GM12878 (cell line): Measurements from ENCODE around the gene DTWD2. TPM values are rescaled to one million over a fixed set of nuclear protein-coding genes. Genes with fewer than 3 reads are reported as not detected.
A peak's percentile ranks its signal among the peaks of the same experiment; 100 is the strongest.

ENCODE experiments used
- ATAC-seq: fragments of 200-7000 bp; cut with Tn5 transposase; 3 replicates; pipeline ENCODE4 v1.9.1; 2020; ENCODE audit warnings: mild to moderate bottlenecking, moderate library complexity
- BruUV-seq: library from RNA; stranded (reverse); fragments of 400-500 nt; replicated peaks from 2 replicates; lab custom pipeline; 2021; lab: Mats Ljungman, UMichigan
- CTCF ChIA-PET: fragments of 300-600 bp; sonication (Branson Sonifier 250); formaldehyde crosslinking; extraction: SDS; loops from one replicate; lab custom pipeline; 2021; ENCODE audit warnings: inconsistent platforms; lab: Yijun Ruan, JAX
- POLR2A ChIA-PET: fragments of 350-600 bp; formaldehyde crosslinking; extraction: SDS; loops from one replicate; lab custom pipeline; 2021; ENCODE audit warnings: inconsistent platforms; lab: Charles Lee
- RAD21 ChIA-PET: fragments of 300-600 bp; sonication (Branson Sonifier 250); formaldehyde crosslinking; loops from one replicate; lab custom pipeline; 2023; ENCODE audit warnings: antibody characterized with exemption; ENCODE audit not compliant: unreplicated experiment; lab: Charles Lee
- SMC1A ChIA-PET: fragments of 300-600 bp; sonication (Branson Sonifier 250); formaldehyde crosslinking; loops from one replicate; lab custom pipeline; 2023; ENCODE audit not compliant: unreplicated experiment, uncharacterized antibody; lab: Charles Lee
- DNase-seq: peaks from one replicate; pipeline ENCODE4 v3.0.0-alpha.2; 2011; ENCODE audit warnings: low read depth, low spot score
- FAIRE-seq: peaks from 3 replicates; lab custom pipeline; 2011; peaks lifted over from hg19 to GRCh38; lab: Jason Lieb, UNC
- H2AFZ ChIP-seq: 2 replicates; pipeline ENCODE4 v1.6.0; 2011; ENCODE audit warnings: low read depth, low read length, control low read depth; ENCODE audit not compliant: control insufficient read depth
- H3K27ac ChIP-seq: 2 replicates; pipeline ENCODE4 v1.5.1; 2011; ENCODE audit warnings: control low read depth; ENCODE audit not compliant: control insufficient read depth, insufficient read depth
- H3K27me3 ChIP-seq, 2 experiments: replicated peaks in 1 of 2; 2 replicates each; pipeline versions ENCODE4 v1.6.0 to v1.6.1; 2011; ENCODE audit warnings: low read length in 1 of 2; ENCODE audit not compliant: control insufficient read depth in 2 of 2, insufficient read depth in 2 of 2
- H3K36me3 ChIP-seq, 2 experiments: 2 replicates each; pipeline ENCODE4 v1.5.1; 2011; ENCODE audit warnings: low read length in 1 of 2; ENCODE audit not compliant: control insufficient read depth in 2 of 2, insufficient read depth in 2 of 2
- H3K4me1 ChIP-seq: 2 replicates; pipeline ENCODE4 v1.6.1; 2011; ENCODE audit warnings: mild to moderate bottlenecking, low read length, moderate library complexity, mixed read lengths; ENCODE audit not compliant: control insufficient read depth, insufficient read depth
- H3K4me2 ChIP-seq: 2 replicates; pipeline ENCODE4 v1.6.0; 2011; ENCODE audit warnings: control low read depth; ENCODE audit not compliant: control insufficient read depth, insufficient read depth
- H3K4me3 ChIP-seq: fragments of 200-600 bp; sonication (generic); 2 replicates; pipeline ENCODE4 v1.5.1; 2016
- H3K79me2 ChIP-seq: 2 replicates; pipeline ENCODE4 v1.6.0; 2011; ENCODE audit warnings: low read length; ENCODE audit not compliant: control insufficient read depth, insufficient read depth
- H3K9ac ChIP-seq: 2 replicates; pipeline ENCODE4 v1.8.0; 2011; ENCODE audit warnings: low read length, control low read depth, mixed read lengths; ENCODE audit not compliant: control insufficient read depth, insufficient read depth
- H3K9me3 ChIP-seq: replicated peaks from 3 replicates; pipeline ENCODE4 v1.5.1; 2011; ENCODE audit warnings: mild to moderate bottlenecking, low read length; ENCODE audit not compliant: control insufficient read depth, insufficient read depth
- H4K20me1 ChIP-seq: 2 replicates; pipeline ENCODE4 v1.6.0; 2011; ENCODE audit not compliant: control insufficient read depth, insufficient read depth
- IKZF1 ChIP-seq: fragments of 450-650 bp; conservative IDR thresholded peaks from 2 replicates; pipeline ENCODE4 v1.6.1; 2017; ENCODE audit warnings: antibody characterized with exemption, mild to moderate bottlenecking
- IKZF2 ChIP-seq, 2 experiments: fragments of 450-650 bp; IDR thresholded peaks; 2 replicates each; pipeline ENCODE4 v1.6.1; 2017; ENCODE audit warnings: mild to moderate bottlenecking in 2 of 2, moderate library complexity in 2 of 2
- JUNB ChIP-seq: IDR thresholded peaks from 2 replicates; pipeline ENCODE4 v1.6.1; 2016; ENCODE audit warnings: antibody characterized with exemption, mild to moderate bottlenecking
- MTA2 ChIP-seq: fragments of 450-650 bp; IDR thresholded peaks from 2 replicates; pipeline ENCODE4 v1.6.1; 2016; ENCODE audit warnings: low read depth, mild to moderate bottlenecking, moderate library complexity
- NR2F1 ChIP-seq: fragments of 450-650 bp; conservative IDR thresholded peaks from 2 replicates; pipeline ENCODE4 v1.6.1; 2017; ENCODE audit warnings: mild to moderate bottlenecking
- RBBP5 ChIP-seq: fragments of 200-600 bp; sonication (generic); conservative IDR thresholded peaks from 2 replicates; pipeline ENCODE4 v1.6.1; 2016
- RFX5 ChIP-seq: IDR thresholded peaks from 2 replicates; pipeline ENCODE4 v1.6.1; 2011; ENCODE audit warnings: low read depth, low read length, improper control_type of control experiment
- RUNX3 ChIP-seq: IDR thresholded peaks from 2 replicates; pipeline ENCODE4 v1.6.1; 2012; ENCODE audit warnings: low read length, inconsistent platforms
- SMAD5 ChIP-seq: IDR thresholded peaks from 2 replicates; pipeline ENCODE4 v1.6.1; 2016; ENCODE audit warnings: antibody characterized with exemption, low read depth
- SMARCA5 ChIP-seq: fragments of 450-650 bp; IDR thresholded peaks from 2 replicates; pipeline ENCODE4 v1.6.1; 2017; ENCODE audit warnings: mild to moderate bottlenecking
- SPI1 ChIP-seq: IDR thresholded peaks from 2 replicates; pipeline ENCODE4 v1.6.1; 2011; ENCODE audit warnings: low read depth, mild to moderate bottlenecking, low read length, moderate library complexity, borderline replicate concordance; ENCODE audit not compliant: insufficient read depth
- WGBS: methylation state at CpG from one replicate; pipeline ENCODE4 v1.1.6; 2016; ENCODE audit warnings: low lambda C conversion rate; ENCODE audit not compliant: insufficient replicate concordance, insufficient coverage; ENCODE audit errors: missing lambda C conversion rate; 5-methylcytosine and 5-hydroxymethylcytosine counted together
- in situ Hi-C: fragments of 300-500 bp; cut with MboI; formaldehyde crosslinking; loops from 9 replicates; pipeline ENCODE4 v1.14.3; 2018; ENCODE audit warnings: mixed read lengths
- intact Hi-C: fragments of 100-400 bp; cut with micrococcal nuclease; formaldehyde crosslinking; loops from one replicate; pipeline ENCODE4 v1.14.2; 2022; ENCODE audit not compliant: unreplicated experiment
- polyA plus RNA-seq, 11 experiments: library from polyadenylated mRNA; depleted of rRNA in 4 of 11; unstranded in 6 of 11; stranded (reverse) in 5 of 11; fragments of >200 nt; fragmentation: Nextera tagmentation in 4 of 11; fragmentation: Illumina TruSeq in 1 of 11; extraction: Ambion mirVana in 4 of 11; extraction: Trizol in 1 of 11; gene quantifications; 1 replicate in 1 of 11; 2 replicates in 10 of 11; pipeline versions ENCODE4 v1.2.1 to v1.2.3, GENCODE V29; 2011 to 2016; ENCODE audit warnings: inconsistent platforms in 2 of 11, missing spikeins in 2 of 11, low read depth in 1 of 11
- total RNA-seq, 4 experiments: library from RNA; depleted of rRNA in 3 of 4; stranded (reverse); fragments of >200 nt in 3 of 4; fragmentation: Illumina TruSeq in 1 of 4; extraction: Trizol in 1 of 4; gene quantifications; 2 replicates each; pipeline versions ENCODE4 v1.2.1 to v1.2.3, GENCODE V29; 2013 to 2021
- TF ChIP-seq, protein P1 (sequence below): fragments of 450-650 bp; IDR thresholded peaks from 2 replicates; pipeline ENCODE4 v1.6.1; 2018; ENCODE audit warnings: mild to moderate bottlenecking, low read depth, moderate library complexity; ENCODE audit not compliant: partially characterized antibody
- TF ChIP-seq, protein P2 (sequence below): fragments of 450-650 bp; IDR thresholded peaks from 2 replicates; pipeline ENCODE4 v1.6.1; 2018; ENCODE audit warnings: borderline replicate concordance, mild to moderate bottlenecking; ENCODE audit not compliant: partially characterized antibody

The DTWD2 gene
- total and polyA plus RNA-seq, 10 of the 15 experiments (the other 5 are each of a cell fraction or from before 2014, with no cell fraction given), result 0.93 to 8.4 (median 5.1) TPM

DNA sequence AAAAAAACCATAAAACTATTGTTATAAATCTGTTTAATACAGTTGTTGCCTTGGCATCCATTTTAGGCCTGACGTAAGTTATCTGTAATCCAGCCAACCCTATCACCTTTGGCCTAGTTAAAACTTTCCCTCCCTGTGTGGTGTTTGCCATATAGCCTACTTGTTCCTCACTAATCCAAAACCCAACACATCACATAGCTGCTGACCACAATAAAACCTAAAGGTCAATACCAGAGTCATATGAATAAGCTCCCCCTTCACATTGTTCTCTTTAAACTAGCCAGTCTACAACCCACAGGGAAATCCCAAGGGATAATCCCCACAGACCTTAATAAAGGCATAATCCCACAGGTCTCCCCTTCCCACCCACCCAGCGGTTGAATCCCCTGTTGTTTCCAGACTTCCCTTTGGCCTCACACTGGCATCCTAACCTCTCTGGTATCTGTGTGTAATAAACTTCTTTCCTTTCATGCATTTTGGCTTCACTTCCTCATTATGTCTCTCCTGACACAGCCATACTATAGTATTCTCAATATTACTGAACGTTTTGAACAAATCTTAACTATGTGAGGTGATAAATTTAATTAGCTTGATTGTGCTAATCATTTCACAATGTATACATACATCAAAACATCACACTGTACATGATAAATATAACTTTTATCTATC, 50.8 kb downstream of the DTWD2 start:
- no peaks in the 10 kb centered on the region for H3K27me3 ChIP-seq
- WGBS, result 69% methylated on average over 3 of the region's 3 CpGs
- ATAC-seq (peak; percentile 89), FAIRE-seq (no peak), DNase-seq (peak; percentile 5)
- H3K27ac ChIP-seq, result no peak overlapping the region
- TF ChIP-seq JUNB, result no peak
- peak; percentile 84 for TF ChIP-seq SPI1
- TF ChIP-seq RUNX3, result peak; percentile 69; the same call in 1 of the 2 replicates
- TF ChIP-seq NR2F1, result peak; percentile 91
- no peak for TF ChIP-seq SMARCA5
- 0 out of 2 replicates have a peak, but pooled peaks have one; percentile 23 for TF ChIP-seq MTA2
- TF ChIP-seq IKZF2 (IDR thresholded peaks at IDR 0.05), result peak; percentile 18 to 41; a peak in 1 of 4 replicates
- ChIA-PET RAD21 (no interaction called here), POLR2A (no interaction called here), CTCF (no interaction called here), SMC1A (interaction anchor here (0.7 to 1.2 kb wide), 3 partner anchors 36 to 253 kb away, joined by 3 read pairs; no protein-coding TSS in a partner anchor)
- H2AFZ ChIP-seq, result no peak overlapping the region; the same call in 1 of the 2 replicates
- no peaks in the 10 kb centered on the region for H3K36me3 ChIP-seq
- H4K20me1 ChIP-seq, result no peaks in the 10 kb centered on the region
- no peaks in the 10 kb centered on the region for H3K79me2 ChIP-seq
- no peaks in the 10 kb centered on the region for H3K9me3 ChIP-seq
- intact Hi-C loops (no loop called here), in situ Hi-C loops (no loop called here)
- H3K4me1 ChIP-seq, result no peaks in the 10 kb centered on the region
- no peak overlapping the region for H3K4me3 ChIP-seq
- no peak overlapping the region for H3K9ac ChIP-seq
- H3K4me2 ChIP-seq, result no peak overlapping the region
- no TSS peak for BruUV-seq

GRCh38 chr5:118933703-118934102, 54.6 kb downstream of the DTWD2 start:
- Histone ChIP-seq H4K20me1 (no peaks in the 10 kb centered on the region), H3K4me3 (no peak overlapping the region), H3K4me2 (no peak overlapping the region), H3K9me3 (no peaks in the 10 kb centered on the region; the same call in 2 of the 3 replicates), H3K4me1 (no peaks in the 10 kb centered on the region), H3K36me3 (no peaks in the 10 kb centered on the region), H2AFZ (no peak overlapping the region), H3K79me2 (no peaks in the 10 kb centered on the region), H3K27ac (no peak overlapping the region), H3K9ac (no peak overlapping the region), H3K27me3 (no peaks in the 10 kb centered on the region)
- WGBS, result 82% methylated on average over 1 of the region's 1 CpG
- BruUV-seq, result no TSS peak
- CTCF ChIA-PET, result no interaction called here
- in situ Hi-C loops (no loop called here), intact Hi-C loops (no loop called here)
- ATAC-seq (no peak), DNase-seq (no peak), FAIRE-seq (no peak)
- SMC1A ChIA-PET, result no interaction called here
- RAD21 ChIA-PET, result no interaction called here
- POLR2A ChIA-PET, result no interaction called here
- TF ChIP-seq, protein P1, sequence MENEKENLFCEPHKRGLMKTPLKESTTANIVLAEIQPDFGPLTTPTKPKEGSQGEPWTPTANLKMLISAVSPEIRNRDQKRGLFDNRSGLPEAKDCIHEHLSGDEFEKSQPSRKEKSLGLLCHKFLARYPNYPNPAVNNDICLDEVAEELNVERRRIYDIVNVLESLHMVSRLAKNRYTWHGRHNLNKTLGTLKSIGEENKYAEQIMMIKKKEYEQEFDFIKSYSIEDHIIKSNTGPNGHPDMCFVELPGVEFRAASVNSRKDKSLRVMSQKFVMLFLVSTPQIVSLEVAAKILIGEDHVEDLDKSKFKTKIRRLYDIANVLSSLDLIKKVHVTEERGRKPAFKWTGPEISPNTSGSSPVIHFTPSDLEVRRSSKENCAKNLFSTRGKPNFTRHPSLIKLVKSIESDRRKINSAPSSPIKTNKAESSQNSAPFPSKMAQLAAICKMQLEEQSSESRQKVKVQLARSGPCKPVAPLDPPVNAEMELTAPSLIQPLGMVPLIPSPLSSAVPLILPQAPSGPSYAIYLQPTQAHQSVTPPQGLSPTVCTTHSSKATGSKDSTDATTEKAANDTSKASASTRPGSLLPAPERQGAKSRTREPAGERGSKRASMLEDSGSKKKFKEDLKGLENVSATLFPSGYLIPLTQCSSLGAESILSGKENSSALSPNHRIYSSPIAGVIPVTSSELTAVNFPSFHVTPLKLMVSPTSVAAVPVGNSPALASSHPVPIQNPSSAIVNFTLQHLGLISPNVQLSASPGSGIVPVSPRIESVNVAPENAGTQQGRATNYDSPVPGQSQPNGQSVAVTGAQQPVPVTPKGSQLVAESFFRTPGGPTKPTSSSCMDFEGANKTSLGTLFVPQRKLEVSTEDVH, result no peak
- TF ChIP-seq IKZF1 (no peak), SMAD5 (no peak), RFX5 (no peak), RBBP5 (no peak)
- TF ChIP-seq, protein P2, sequence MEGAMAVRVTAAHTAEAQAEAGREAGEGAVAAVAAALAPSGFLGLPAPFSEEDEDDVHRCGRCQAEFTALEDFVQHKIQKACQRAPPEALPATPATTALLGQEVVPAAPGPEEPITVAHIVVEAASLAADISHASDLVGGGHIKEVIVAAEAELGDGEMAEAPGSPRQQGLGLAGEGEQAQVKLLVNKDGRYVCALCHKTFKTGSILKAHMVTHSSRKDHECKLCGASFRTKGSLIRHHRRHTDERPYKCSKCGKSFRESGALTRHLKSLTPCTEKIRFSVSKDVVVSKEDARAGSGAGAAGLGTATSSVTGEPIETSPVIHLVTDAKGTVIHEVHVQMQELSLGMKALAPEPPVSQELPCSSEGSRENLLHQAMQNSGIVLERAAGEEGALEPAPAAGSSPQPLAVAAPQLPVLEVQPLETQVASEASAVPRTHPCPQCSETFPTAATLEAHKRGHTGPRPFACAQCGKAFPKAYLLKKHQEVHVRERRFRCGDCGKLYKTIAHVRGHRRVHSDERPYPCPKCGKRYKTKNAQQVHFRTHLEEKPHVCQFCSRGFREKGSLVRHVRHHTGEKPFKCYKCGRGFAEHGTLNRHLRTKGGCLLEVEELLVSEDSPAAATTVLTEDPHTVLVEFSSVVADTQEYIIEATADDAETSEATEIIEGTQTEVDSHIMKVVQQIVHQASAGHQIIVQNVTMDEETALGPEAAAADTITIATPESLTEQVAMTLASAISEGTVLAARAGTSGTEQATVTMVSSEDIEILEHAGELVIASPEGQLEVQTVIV, result no peak
